HL-60/S4 treated with phorbol 12-myristate 13-acetate at 8.2 ng/mL for 4 days and 3 days (cell line): Measurements from ENCODE around the gene RFX3.

ENCODE experiments used
- in situ Hi-C: fragments of 300-500 bp; cut with MboI; formaldehyde crosslinking; loops from 2 replicates; pipeline ENCODE4 v1.15.0; 2022; ENCODE audit warnings: low sequenced_read_pairs

Gene RFX3

GRCh38 chr9:3514786-3515185, 11.0 kb downstream of the RFX3 start:
- in situ Hi-C loops, result no loop called here

GRCh38 chr9:3513265-3513818, 12.5 kb downstream of the RFX3 start:
- in situ Hi-C loops, result no loop called here

GRCh38 chr9:3511551-3511950, 14.2 kb downstream of the RFX3 start:
- in situ Hi-C loops, result no loop called here

- in situ Hi-C loops, result no loop called here
These were observed 15.0 kb downstream of the RFX3 start for GRCh38 chr9:3510796-3511195.

GRCh38 chr9:3509926-3510325, 15.9 kb downstream of the RFX3 start:
- in situ Hi-C loops, result no loop called here

- in situ Hi-C loops, result no loop called here
These were observed 17.1 kb downstream of the RFX3 start for GRCh38 chr9:3508521-3509291.

- in situ Hi-C loops, result no loop called here
These were observed 17.7 kb downstream of the RFX3 start for GRCh38 chr9:3508078-3508431.

- in situ Hi-C loops, result no loop called here
These were observed 18.3 kb downstream of the RFX3 start for GRCh38 chr9:3507395-3508077.

GRCh38 chr9:3506164-3506563, 19.6 kb downstream of the RFX3 start:
- in situ Hi-C loops, result no loop called here

- in situ Hi-C loops, result no loop called here
These were observed 23.0 kb downstream of the RFX3 start for GRCh38 chr9:3502560-3503398.

- in situ Hi-C loops, result no loop called here
These were observed 25.8 kb downstream of the RFX3 start for GRCh38 chr9:3500044-3500443.

- in situ Hi-C loops, result no loop called here
These were observed 27.1 kb downstream of the RFX3 start for GRCh38 chr9:3498691-3499090.

- in situ Hi-C loops, result no loop called here
These were observed 27.9 kb downstream of the RFX3 start for GRCh38 chr9:3497857-3498256.

- in situ Hi-C loops, result no loop called here
These were observed 28.4 kb downstream of the RFX3 start for GRCh38 chr9:3497401-3497800.

- in situ Hi-C loops, result no loop called here
These were observed 29.9 kb downstream of the RFX3 start for GRCh38 chr9:3495855-3496254.

- in situ Hi-C loops, result no loop called here
These were observed 33.6 kb downstream of the RFX3 start for GRCh38 chr9:3492214-3492613.

GRCh38 chr9:3491450-3491849, 34.4 kb downstream of the RFX3 start:
- in situ Hi-C loops, result no loop called here

- in situ Hi-C loops, result no loop called here
These were observed 34.8 kb downstream of the RFX3 start for GRCh38 chr9:3490957-3491356.

- in situ Hi-C loops, result no loop called here
These were observed 43.2 kb downstream of the RFX3 start for GRCh38 chr9:3482578-3482977.

- in situ Hi-C loops, result no loop called here
These were observed 45.5 kb downstream of the RFX3 start for GRCh38 chr9:3480353-3480655.

GRCh38 chr9:3479514-3480352, 46.1 kb downstream of the RFX3 start:
- in situ Hi-C loops, result no loop called here
